Activated CD4-positive, alpha-beta T cell treated with anti-CD3 and anti-CD28 coated beads, Interleukin-2, Interleukin-6, amounts not matched to agents 100 ng/mL and 50 ng/mL, durations not matched to agents 16 hours and 8 hours (primary cell): ENCODE measurements around the gene ELMO1.

Experiments
- DNase-seq: peaks from one replicate; pipeline ENCODE4 v3.0.0-alpha.2; 2020

Gene ELMO1

DNA sequence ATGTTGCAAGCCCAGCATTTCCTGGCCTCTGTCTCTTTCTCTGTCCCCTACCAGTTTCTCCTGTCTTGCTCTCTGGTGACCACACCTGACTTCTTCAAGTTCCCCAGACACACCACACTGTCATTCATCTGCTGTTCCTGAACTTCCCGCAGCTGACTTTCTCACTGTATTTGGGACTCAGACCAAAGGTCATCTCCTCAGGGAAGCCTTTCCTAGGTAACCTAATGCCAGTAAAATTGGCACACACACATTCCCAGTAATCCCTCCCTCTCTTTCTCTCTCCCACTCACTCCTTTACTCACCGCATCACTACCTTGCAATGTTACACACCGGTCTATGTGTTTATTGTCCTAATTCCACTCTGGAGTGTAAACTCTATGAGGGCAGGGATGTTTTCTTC lies 81.7 kb downstream of the ELMO1 start:
- DNase-seq: no peak

DNA sequence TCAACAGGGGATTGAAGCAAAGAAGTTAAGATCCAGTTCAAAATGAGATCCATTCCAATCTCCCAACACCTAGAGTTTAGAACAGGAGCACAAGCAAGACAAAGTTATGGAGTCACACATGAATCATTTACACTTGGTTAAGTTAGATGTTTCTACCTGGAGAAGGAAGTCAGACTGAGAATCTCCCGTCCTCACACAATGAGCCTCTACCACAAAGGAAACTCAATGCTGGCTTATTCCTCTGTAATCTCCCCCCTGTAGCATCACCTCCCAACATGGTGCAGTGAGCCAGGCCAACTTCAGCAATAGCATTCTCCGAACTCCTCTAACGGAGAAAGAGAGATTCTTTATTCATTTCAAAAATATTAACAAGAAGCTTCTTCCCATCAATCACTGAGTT lies 82.2 kb downstream of the ELMO1 start:
- no peak for DNase-seq

DNA sequence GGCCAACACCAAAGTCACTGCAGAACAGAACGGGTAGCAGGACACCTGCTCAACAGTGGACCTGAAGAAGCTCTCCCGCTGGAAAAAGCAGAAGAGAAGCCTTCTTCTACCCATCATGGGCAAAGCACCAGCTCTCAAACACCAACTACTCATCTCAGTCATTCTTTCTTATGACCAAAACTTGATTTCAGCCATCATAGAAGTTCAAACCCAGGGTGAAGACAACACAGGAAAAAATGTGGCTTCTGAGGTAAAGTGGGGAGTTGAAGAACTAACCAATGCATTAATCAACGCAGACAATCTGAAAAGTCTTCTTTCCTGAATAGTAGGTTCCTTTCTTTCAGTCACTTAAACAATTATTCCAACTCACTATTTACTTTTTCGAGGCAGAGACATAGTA lies 83.3 kb downstream of the ELMO1 start:
- peak; percentile 73 for DNase-seq

GRCh38 chr7:37364856-37365255 lies 83.8 kb downstream of the ELMO1 start:
- DNase-seq: no peak

- peak; percentile 42 for DNase-seq
These were observed 84.8 kb downstream of the ELMO1 start for GRCh38 chr7:37363536-37364491.

GRCh38 chr7:37362802-37363201 lies 85.9 kb downstream of the ELMO1 start:
- no peak for DNase-seq

- DNase-seq: no peak
These were observed 88.2 kb downstream of the ELMO1 start for GRCh38 chr7:37360484-37360883.

DNA sequence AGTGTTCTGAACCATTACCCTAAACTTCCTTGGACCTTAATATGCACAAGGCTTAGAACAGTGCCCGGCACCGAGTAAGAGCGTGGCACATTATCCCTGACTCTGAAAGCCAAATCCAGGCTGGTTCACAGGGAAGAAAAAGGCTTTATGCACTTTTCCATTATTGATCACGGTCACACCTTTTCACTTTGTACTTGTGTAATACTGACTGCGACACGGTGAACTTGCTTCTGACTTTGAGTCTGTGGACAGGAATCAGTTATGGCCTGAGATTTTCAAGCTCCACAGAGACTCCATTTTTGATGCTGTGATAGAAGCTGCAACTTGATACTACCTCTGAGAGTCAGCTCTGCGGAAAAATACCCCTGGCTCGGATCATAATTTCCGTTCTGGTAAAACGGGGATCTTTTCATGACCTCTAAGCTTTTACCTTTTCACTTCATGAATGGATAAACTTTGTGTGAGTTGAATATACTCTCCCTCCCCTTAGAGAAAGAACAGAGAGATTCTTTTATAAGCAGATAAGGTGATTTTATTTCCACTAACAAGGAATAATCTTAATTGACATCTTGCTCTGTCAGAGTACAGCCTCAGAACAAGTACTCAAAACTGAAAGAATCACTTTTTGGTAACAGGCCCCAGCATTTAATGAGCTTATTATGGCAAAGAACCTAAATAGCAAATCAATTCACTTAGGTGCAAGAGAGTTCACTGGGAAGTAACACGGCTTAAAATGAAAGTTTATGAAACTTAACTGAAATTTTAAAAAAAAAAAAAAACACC lies 88.8 kb downstream of the ELMO1 start:
- DNase-seq: no peak

DNA sequence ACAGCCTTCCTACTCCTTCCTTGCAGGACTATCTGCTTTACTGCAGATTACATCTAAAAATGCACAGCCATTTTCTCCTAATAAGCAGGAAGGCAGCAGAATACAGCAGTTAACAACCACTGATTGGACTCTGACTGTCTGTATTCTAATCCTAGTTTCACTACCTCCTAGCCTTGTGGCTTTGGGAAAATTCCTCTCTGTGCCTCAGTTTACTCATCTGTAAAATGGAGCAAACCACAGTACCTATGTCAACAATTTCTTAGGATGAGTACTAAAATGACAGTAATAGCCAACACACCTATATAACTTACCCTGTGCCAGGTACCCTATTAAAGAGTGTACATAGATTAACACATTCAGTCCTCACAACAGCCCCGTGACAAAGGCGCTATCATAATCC lies 89.5 kb downstream of the ELMO1 start:
- DNase-seq: no peak

GRCh38 chr7:37357637-37357996 lies 91.0 kb downstream of the ELMO1 start:
- DNase-seq: no peak

GRCh38 chr7:37356911-37357636 lies 91.6 kb downstream of the ELMO1 start:
- DNase-seq: no peak

- DNase-seq: peak; percentile 88
These were observed 94.0 kb downstream of the ELMO1 start for GRCh38 chr7:37354656-37355131.

GRCh38 chr7:37353949-37354655 lies 94.6 kb downstream of the ELMO1 start:
- DNase-seq: no peak

- DNase-seq: peak; percentile 82
These were observed 95.4 kb downstream of the ELMO1 start for GRCh38 chr7:37352974-37353948.

GRCh38 chr7:37352251-37352880 lies 96.3 kb downstream of the ELMO1 start:
- DNase-seq: no peak

GRCh38 chr7:37351716-37352115 lies 96.9 kb downstream of the ELMO1 start:
- no peak for DNase-seq

GRCh38 chr7:37349979-37350590 lies 98.6 kb downstream of the ELMO1 start:
- peak; percentile 45 for DNase-seq

GRCh38 chr7:37348982-37349381 lies 99.7 kb downstream of the ELMO1 start:
- DNase-seq: no peak

GRCh38 chr7:37346761-37347160 lies 101.9 kb downstream of the ELMO1 start:
- no peak for DNase-seq

DNA sequence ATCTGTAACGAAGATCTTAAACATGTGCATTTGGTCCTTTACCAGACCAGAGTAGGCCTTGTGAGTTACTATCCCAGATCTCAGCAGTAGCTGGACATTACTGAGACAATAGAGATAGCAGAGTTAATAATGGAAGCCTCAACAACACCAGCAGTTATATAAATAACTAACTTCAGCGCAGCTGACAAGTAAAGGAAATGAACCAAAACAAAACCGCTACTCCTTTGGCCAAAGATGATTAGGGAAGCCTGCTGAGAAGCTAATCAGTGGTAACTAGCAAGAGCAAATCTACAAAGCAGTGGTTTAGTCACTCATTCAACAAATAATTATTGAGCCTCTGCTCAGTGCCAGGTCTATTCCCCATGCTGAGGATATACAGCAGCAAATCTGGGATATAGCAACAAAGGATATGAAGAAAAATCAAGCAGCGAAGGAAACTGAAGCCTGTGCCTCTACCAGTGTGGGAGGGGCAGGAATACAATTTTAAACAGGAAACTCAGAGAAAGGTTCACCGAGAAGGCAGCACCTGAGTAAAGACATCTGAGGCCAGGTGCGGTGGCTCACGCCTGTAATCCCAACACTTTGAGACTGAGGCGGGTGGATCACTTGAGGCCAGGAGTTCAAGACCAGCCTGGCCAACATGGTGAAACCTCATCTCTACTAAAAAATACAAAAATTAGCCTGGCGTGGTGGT lies 103.6 kb downstream of the ELMO1 start:
- DNase-seq: peak; percentile 49
